ENCODE results near the gene VAMP8.

GRCh38 chr2:85547089-85547858 lies 30.1 kb upstream of the VAMP8 start:
- no peak for TF ChIP-seq CTCF (conservative IDR thresholded peaks at IDR 0.05 in 1 of 2, IDR thresholded peaks at IDR 0.05 in 1 of 2; ENCODE audit: low read depth in 1 of 2, low read length in 2 of 2)
- TF ChIP-seq EZH2 (IDR thresholded peaks at IDR 0.05; ENCODE audit: low read length, missing control alignments), result no peak
